GM12878 (cell line): Measurements from ENCODE around the gene PCYOX1L. TPM values are rescaled to one million over a fixed set of nuclear protein-coding genes. Genes with fewer than 3 reads are reported as not detected.

Experiments used
- ATAC-seq: fragments of 200-7000 bp; cut with Tn5 transposase; 3 replicates; pipeline ENCODE4 v1.9.1; 2020; ENCODE audit warnings: mild to moderate bottlenecking, moderate library complexity
- BruUV-seq: library from RNA; stranded (reverse); fragments of 400-500 nt; replicated peaks from 2 replicates; lab custom pipeline; 2021; lab: Mats Ljungman, UMichigan
- CTCF ChIA-PET: fragments of 300-600 bp; sonication (Branson Sonifier 250); formaldehyde crosslinking; extraction: SDS; loops from one replicate; lab custom pipeline; 2021; ENCODE audit warnings: inconsistent platforms; lab: Yijun Ruan, JAX
- POLR2A ChIA-PET: fragments of 350-600 bp; formaldehyde crosslinking; extraction: SDS; loops from one replicate; lab custom pipeline; 2021; ENCODE audit warnings: inconsistent platforms; lab: Charles Lee
- RAD21 ChIA-PET: fragments of 300-600 bp; sonication (Branson Sonifier 250); formaldehyde crosslinking; loops from one replicate; lab custom pipeline; 2023; ENCODE audit warnings: antibody characterized with exemption; ENCODE audit not compliant: unreplicated experiment; lab: Charles Lee
- SMC1A ChIA-PET: fragments of 300-600 bp; sonication (Branson Sonifier 250); formaldehyde crosslinking; loops from one replicate; lab custom pipeline; 2023; ENCODE audit not compliant: unreplicated experiment, uncharacterized antibody; lab: Charles Lee
- DNase-seq: peaks from one replicate; pipeline ENCODE4 v3.0.0-alpha.2; 2011; ENCODE audit warnings: low read depth, low spot score
- FAIRE-seq: peaks from 3 replicates; lab custom pipeline; 2011; peaks lifted over from hg19 to GRCh38; lab: Jason Lieb, UNC
- H2AFZ ChIP-seq: 2 replicates; pipeline ENCODE4 v1.6.0; 2011; ENCODE audit warnings: low read depth, low read length, control low read depth; ENCODE audit not compliant: control insufficient read depth
- H3K27ac ChIP-seq: 2 replicates; pipeline ENCODE4 v1.5.1; 2011; ENCODE audit warnings: control low read depth; ENCODE audit not compliant: control insufficient read depth, insufficient read depth
- H3K27me3 ChIP-seq, 2 experiments: replicated peaks in 1 of 2; 2 replicates each; pipeline versions ENCODE4 v1.6.0 to v1.6.1; 2011; ENCODE audit warnings: low read length in 1 of 2; ENCODE audit not compliant: control insufficient read depth in 2 of 2, insufficient read depth in 2 of 2
- H3K36me3 ChIP-seq, 2 experiments: 2 replicates each; pipeline ENCODE4 v1.5.1; 2011; ENCODE audit warnings: low read length in 1 of 2; ENCODE audit not compliant: control insufficient read depth in 2 of 2, insufficient read depth in 2 of 2
- H3K4me1 ChIP-seq: 2 replicates; pipeline ENCODE4 v1.6.1; 2011; ENCODE audit warnings: mild to moderate bottlenecking, low read length, moderate library complexity, mixed read lengths; ENCODE audit not compliant: control insufficient read depth, insufficient read depth
- H3K4me2 ChIP-seq: 2 replicates; pipeline ENCODE4 v1.6.0; 2011; ENCODE audit warnings: control low read depth; ENCODE audit not compliant: control insufficient read depth, insufficient read depth
- H3K4me3 ChIP-seq: fragments of 200-600 bp; sonication (generic); 2 replicates; pipeline ENCODE4 v1.5.1; 2016
- H3K79me2 ChIP-seq: 2 replicates; pipeline ENCODE4 v1.6.0; 2011; ENCODE audit warnings: low read length; ENCODE audit not compliant: control insufficient read depth, insufficient read depth
- H3K9ac ChIP-seq: 2 replicates; pipeline ENCODE4 v1.8.0; 2011; ENCODE audit warnings: low read length, control low read depth, mixed read lengths; ENCODE audit not compliant: control insufficient read depth, insufficient read depth
- H3K9me3 ChIP-seq: replicated peaks from 3 replicates; pipeline ENCODE4 v1.5.1; 2011; ENCODE audit warnings: mild to moderate bottlenecking, low read length; ENCODE audit not compliant: control insufficient read depth, insufficient read depth
- H4K20me1 ChIP-seq: 2 replicates; pipeline ENCODE4 v1.6.0; 2011; ENCODE audit not compliant: control insufficient read depth, insufficient read depth
- E2F8 ChIP-seq: fragments of 450-650 bp; IDR thresholded peaks from 2 replicates; pipeline ENCODE4 v1.6.1; 2018; ENCODE audit warnings: mild to moderate bottlenecking, low read depth, moderate library complexity; ENCODE audit not compliant: partially characterized antibody
- ETV6 ChIP-seq, 2 experiments: fragments of 450-650 bp in 1 of 2; IDR thresholded peaks in 1 of 2; conservative IDR thresholded peaks in 1 of 2; 2 replicates each; pipeline ENCODE4 v1.6.1; 2014; ENCODE audit warnings: antibody characterized with exemption in 1 of 2, borderline replicate concordance in 1 of 2, low read depth in 1 of 2, mild to moderate bottlenecking in 1 of 2, moderate library complexity in 1 of 2
- HDAC6 ChIP-seq: fragments of 200-600 bp; sonication (generic); IDR thresholded peaks from one replicate; pipeline ENCODE4 v1.8.0; 2017; ENCODE audit warnings: antibody characterized with exemption; ENCODE audit not compliant: unreplicated experiment
- MYB ChIP-seq: fragments of 150-350 bp; IDR thresholded peaks from 2 replicates; pipeline ENCODE4 v1.6.1; 2014; ENCODE audit warnings: mild to moderate bottlenecking, low read depth, low read length, borderline replicate concordance
- NFXL1 ChIP-seq: fragments of 450-650 bp; IDR thresholded peaks from 2 replicates; pipeline ENCODE4 v1.6.1; 2017; ENCODE audit warnings: antibody characterized with exemption, mild to moderate bottlenecking, borderline replicate concordance
- PBX3 ChIP-seq: IDR thresholded peaks from 2 replicates; pipeline ENCODE4 v1.6.1; 2011; ENCODE audit warnings: mild to moderate bottlenecking, low read depth, low read length, moderate library complexity; ENCODE audit not compliant: insufficient replicate concordance
- POLR2AphosphoS2 ChIP-seq: IDR thresholded peaks from 2 replicates; pipeline ENCODE4 v1.6.1; 2011; ENCODE audit warnings: low read depth, mild to moderate bottlenecking, low read length, improper control_type of control experiment, moderate library complexity
- SREBF2 ChIP-seq: IDR thresholded peaks from 2 replicates; pipeline ENCODE4 v1.6.1; 2012; ENCODE audit warnings: mild to moderate bottlenecking, low read length
- SUPT20H ChIP-seq: IDR thresholded peaks from 2 replicates; pipeline ENCODE4 v1.6.1; 2011; ENCODE audit warnings: low read depth, mild to moderate bottlenecking, low read length, moderate library complexity, borderline replicate concordance; ENCODE audit not compliant: control insufficient read depth
- SUZ12 ChIP-seq: fragments of 200-600 bp; sonication (generic); IDR thresholded peaks from one replicate; pipeline ENCODE4 v1.6.1; 2018; ENCODE audit warnings: antibody characterized with exemption, mild to moderate bottlenecking; ENCODE audit not compliant: unreplicated experiment
- TBL1XR1 ChIP-seq: IDR thresholded peaks from 2 replicates; pipeline ENCODE4 v1.6.1; 2012; ENCODE audit warnings: low read depth, low read length, improper control_type of control experiment
- TCF12 ChIP-seq: IDR thresholded peaks from 2 replicates; pipeline ENCODE4 v1.6.1; 2011; ENCODE audit warnings: low read depth, mild to moderate bottlenecking, low read length
- USF2 ChIP-seq: IDR thresholded peaks from 2 replicates; pipeline ENCODE4 v1.6.1; 2011; ENCODE audit warnings: low read depth, low read length, improper control_type of control experiment, borderline replicate concordance
- YBX1 ChIP-seq: fragments of 450-650 bp; IDR thresholded peaks from 2 replicates; pipeline ENCODE4 v1.6.1; 2016; ENCODE audit warnings: antibody characterized with exemption
- WGBS: methylation state at CpG from one replicate; pipeline ENCODE4 v1.1.6; 2016; ENCODE audit warnings: low lambda C conversion rate; ENCODE audit not compliant: insufficient replicate concordance, insufficient coverage; ENCODE audit errors: missing lambda C conversion rate; 5-methylcytosine and 5-hydroxymethylcytosine counted together
- in situ Hi-C: fragments of 300-500 bp; cut with MboI; formaldehyde crosslinking; loops from 9 replicates; pipeline ENCODE4 v1.14.3; 2018; ENCODE audit warnings: mixed read lengths
- intact Hi-C: fragments of 100-400 bp; cut with micrococcal nuclease; formaldehyde crosslinking; loops from one replicate; pipeline ENCODE4 v1.14.2; 2022; ENCODE audit not compliant: unreplicated experiment
- polyA plus RNA-seq, 11 experiments: library from polyadenylated mRNA; depleted of rRNA in 4 of 11; unstranded in 6 of 11; stranded (reverse) in 5 of 11; fragments of >200 nt; fragmentation: Nextera tagmentation in 4 of 11; fragmentation: Illumina TruSeq in 1 of 11; extraction: Ambion mirVana in 4 of 11; extraction: Trizol in 1 of 11; gene quantifications; 1 replicate in 1 of 11; 2 replicates in 10 of 11; pipeline versions ENCODE4 v1.2.1 to v1.2.3, GENCODE V29; 2011 to 2016; ENCODE audit warnings: inconsistent platforms in 2 of 11, missing spikeins in 2 of 11, low read depth in 1 of 11
- total RNA-seq, 4 experiments: library from RNA; depleted of rRNA in 3 of 4; stranded (reverse); fragments of >200 nt in 3 of 4; fragmentation: Illumina TruSeq in 1 of 4; extraction: Trizol in 1 of 4; gene quantifications; 2 replicates each; pipeline versions ENCODE4 v1.2.1 to v1.2.3, GENCODE V29; 2013 to 2021
- TF ChIP-seq, protein P1 (sequence below), 3 experiments: IDR thresholded peaks in 2 of 3; conservative IDR thresholded peaks in 1 of 3; 2 replicates each; pipeline ENCODE4 v1.5.1; 2011; ENCODE audit warnings: low read depth in 3 of 3, low read length in 3 of 3, mild to moderate bottlenecking in 3 of 3, control low read depth in 2 of 3, moderate library complexity in 2 of 3, inconsistent platforms in 1 of 3, mixed read lengths in 1 of 3; ENCODE audit not compliant: control insufficient read depth in 2 of 3, insufficient read depth in 1 of 3; ENCODE audit errors: extremely low read depth in 1 of 3

Gene PCYOX1L
- total and polyA plus RNA-seq, 10 of the 15 experiments (the other 5 are each of a cell fraction or from before 2014, with no cell fraction given), result 2.9 to 17.0 (median 12.9) TPM

DNA sequence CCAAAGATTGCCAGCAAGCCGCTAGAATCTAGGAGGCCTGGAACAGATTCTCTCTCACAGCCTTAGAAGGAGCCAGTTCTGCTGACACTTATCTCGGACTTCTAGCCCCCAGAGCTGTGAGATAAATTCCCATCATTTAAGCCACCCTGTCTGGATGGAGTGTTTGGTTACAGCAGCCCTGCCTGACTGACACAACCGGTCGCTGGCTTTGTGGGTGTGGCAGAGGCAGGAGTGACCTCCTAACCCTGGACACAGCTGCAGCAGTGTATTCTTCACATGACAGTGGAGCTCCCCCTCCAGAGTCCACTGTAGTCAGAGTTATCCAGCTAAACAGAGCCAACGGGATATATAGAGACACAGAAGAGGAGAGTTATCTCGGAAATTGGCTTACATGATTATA is 42.5 kb downstream of the PCYOX1L start (continued):
- TF ChIP-seq POLR2AphosphoS2 (no peak), SUPT20H (no peak), USF2 (no peak), SREBF2 (no peak), E2F8 (no peak), ETV6 (conservative IDR thresholded peaks at IDR 0.05 in 1 of 2, IDR thresholded peaks at IDR 0.05 in 1 of 2; ENCODE audit: borderline replicate concordance in 1 of 2, low read depth in 1 of 2) (no peak)

DNA sequence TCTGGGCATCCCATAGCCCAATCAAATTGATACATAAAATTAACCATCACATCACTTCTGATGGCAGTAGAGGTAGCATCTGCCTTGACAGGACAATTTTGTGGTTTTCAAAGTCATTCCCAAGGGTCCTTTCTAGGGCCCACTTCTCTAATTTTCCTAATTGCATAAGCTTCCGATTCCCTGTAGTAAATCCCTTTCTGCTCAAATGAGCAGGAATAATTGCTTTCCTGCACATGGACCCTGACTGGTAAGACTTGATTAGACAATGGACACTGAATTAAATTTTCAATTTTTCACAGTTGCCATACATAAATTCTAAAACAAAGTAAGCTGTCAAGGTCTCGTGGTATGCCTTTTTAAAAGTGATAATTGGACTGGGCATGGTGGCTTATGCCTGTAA is 43.2 kb downstream of the PCYOX1L start:
- WGBS, result 2% methylated on average over 2 of the region's 2 CpGs
- POLR2A ChIA-PET, result interaction anchor here (2.4 kb wide), 1 partner anchor 19 kb away, joined by 11 read pairs; no protein-coding TSS in a partner anchor
- H4K20me1 ChIP-seq, result no peaks in the 10 kb centered on the region
- H3K4me2 ChIP-seq, result no peak overlapping the region
- ATAC-seq, result no peak
- SMC1A ChIA-PET, result no interaction called here
- H3K4me3 ChIP-seq, result no peak overlapping the region
- no peak overlapping the region for H2AFZ ChIP-seq
- CTCF ChIA-PET, result interaction anchor here (0.7 to 1.3 kb wide), 4 partner anchors 14 to 163 kb away, joined by 3 to 4 read pairs (median 4); no protein-coding TSS in a partner anchor
- H3K9me3 ChIP-seq, result no peaks in the 10 kb centered on the region
- no peaks in the 10 kb centered on the region for H3K4me1 ChIP-seq
- intact Hi-C loops (no loop called here), in situ Hi-C loops (no loop called here)
- H3K27ac ChIP-seq, result no peak overlapping the region
- BruUV-seq, result no TSS peak
- H3K9ac ChIP-seq, result no peak overlapping the region
- DNase-seq, result no peak
- no peaks in the 10 kb centered on the region for H3K79me2 ChIP-seq
- no peaks in the 10 kb centered on the region for H3K36me3 ChIP-seq
- FAIRE-seq, result no peak
- RAD21 ChIA-PET, result interaction anchor here (1.3 to 1.9 kb wide), 2 partner anchors 11 to 28 kb away, joined by 4 read pairs; no protein-coding TSS in a partner anchor
- no peaks in the 10 kb centered on the region; a peak in 1 of 4 replicates for H3K27me3 ChIP-seq
- TF ChIP-seq ETV6 (conservative IDR thresholded peaks at IDR 0.05 in 1 of 2, IDR thresholded peaks at IDR 0.05 in 1 of 2; ENCODE audit: borderline replicate concordance in 1 of 2, low read depth in 1 of 2) (no peak), HDAC6 (no peak), NFXL1 (no peak), YBX1 (no peak), TBL1XR1 (no peak), MYB (no peak), PBX3 (no peak), TCF12 (no peak), SUZ12 (no peak)
- TF ChIP-seq, protein P1, sequence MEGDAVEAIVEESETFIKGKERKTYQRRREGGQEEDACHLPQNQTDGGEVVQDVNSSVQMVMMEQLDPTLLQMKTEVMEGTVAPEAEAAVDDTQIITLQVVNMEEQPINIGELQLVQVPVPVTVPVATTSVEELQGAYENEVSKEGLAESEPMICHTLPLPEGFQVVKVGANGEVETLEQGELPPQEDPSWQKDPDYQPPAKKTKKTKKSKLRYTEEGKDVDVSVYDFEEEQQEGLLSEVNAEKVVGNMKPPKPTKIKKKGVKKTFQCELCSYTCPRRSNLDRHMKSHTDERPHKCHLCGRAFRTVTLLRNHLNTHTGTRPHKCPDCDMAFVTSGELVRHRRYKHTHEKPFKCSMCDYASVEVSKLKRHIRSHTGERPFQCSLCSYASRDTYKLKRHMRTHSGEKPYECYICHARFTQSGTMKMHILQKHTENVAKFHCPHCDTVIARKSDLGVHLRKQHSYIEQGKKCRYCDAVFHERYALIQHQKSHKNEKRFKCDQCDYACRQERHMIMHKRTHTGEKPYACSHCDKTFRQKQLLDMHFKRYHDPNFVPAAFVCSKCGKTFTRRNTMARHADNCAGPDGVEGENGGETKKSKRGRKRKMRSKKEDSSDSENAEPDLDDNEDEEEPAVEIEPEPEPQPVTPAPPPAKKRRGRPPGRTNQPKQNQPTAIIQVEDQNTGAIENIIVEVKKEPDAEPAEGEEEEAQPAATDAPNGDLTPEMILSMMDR (IDR thresholded peaks at IDR 0.05 in 2 of 3, conservative IDR thresholded peaks at IDR 0.05 in 1 of 3; ENCODE audit: control insufficient read depth in 2 of 3, extremely low read depth in 1 of 3, insufficient read depth in 1 of 3, low read depth in 3 of 3, low read length in 3 of 3), result no peak
